GM18909 (cell line): ENCODE measurements around the gene PTK6.
"Not testable (repeated sequence)": the region's sequence is repeated elsewhere in the genome, so short reads cannot be mapped to it uniquely, and the experiment has no call there.

Experiments
- ATAC-seq: cut with Tn5 transposase; IDR thresholded peaks from one replicate; pipeline ENCODE4 v1.9.1; 2021; ENCODE audit warnings: mild to moderate bottlenecking; ENCODE audit not compliant: unreplicated experiment, poor library complexity

The PTK6 gene

GRCh38 chr20:63517376-63518309 lies 19.5 kb downstream of the PTK6 start:
- ATAC-seq: no peak

- not testable (repeated sequence) for ATAC-seq
These were observed 22.7 kb downstream of the PTK6 start for GRCh38 chr20:63514520-63514919.

DNA sequence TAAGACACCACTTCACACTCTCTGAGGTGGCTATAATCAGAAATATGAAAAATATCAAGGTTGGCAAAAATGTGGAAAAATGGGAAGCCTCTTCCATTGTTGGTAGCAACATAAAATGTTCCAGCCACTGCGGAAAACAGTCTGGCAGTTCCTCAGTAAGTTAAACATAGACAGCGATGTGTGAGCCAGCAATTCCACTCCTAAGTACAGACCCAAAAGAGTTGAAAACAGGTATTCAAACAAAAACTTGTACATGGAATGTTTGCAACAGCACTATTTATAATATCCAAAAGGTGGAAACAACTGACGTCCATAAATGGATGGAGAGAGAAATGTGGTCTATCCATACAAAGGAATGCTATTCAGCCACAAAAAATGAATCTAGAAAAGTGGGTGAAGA lies 24.0 kb downstream of the PTK6 start:
- ATAC-seq: no peak

DNA sequence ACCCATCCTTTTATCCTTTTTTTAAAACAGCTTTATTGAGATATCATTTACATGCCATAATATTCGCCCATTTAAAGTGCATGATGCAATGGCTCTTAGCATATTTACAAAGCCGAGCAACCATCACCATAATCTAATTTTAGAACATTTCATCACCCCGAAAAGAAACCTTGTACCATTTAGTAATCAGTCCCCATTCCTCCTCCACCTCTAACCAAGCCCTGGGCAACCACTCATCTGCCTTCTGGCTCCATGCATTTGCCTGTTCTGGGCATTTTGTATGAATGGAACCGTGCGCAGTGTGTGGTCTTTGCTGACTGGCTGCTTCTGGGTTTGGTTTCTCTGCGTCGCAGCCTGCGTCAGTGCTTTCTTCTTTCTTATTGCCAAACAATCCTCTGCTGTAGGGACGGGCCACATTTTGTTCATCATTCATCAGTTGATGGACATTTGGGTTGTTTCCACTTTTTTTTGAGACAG lies 28.1 kb downstream of the PTK6 start:
- ATAC-seq: no peak

GRCh38 chr20:63508072-63508768 lies 29.0 kb downstream of the PTK6 start:
- no peak for ATAC-seq

DNA sequence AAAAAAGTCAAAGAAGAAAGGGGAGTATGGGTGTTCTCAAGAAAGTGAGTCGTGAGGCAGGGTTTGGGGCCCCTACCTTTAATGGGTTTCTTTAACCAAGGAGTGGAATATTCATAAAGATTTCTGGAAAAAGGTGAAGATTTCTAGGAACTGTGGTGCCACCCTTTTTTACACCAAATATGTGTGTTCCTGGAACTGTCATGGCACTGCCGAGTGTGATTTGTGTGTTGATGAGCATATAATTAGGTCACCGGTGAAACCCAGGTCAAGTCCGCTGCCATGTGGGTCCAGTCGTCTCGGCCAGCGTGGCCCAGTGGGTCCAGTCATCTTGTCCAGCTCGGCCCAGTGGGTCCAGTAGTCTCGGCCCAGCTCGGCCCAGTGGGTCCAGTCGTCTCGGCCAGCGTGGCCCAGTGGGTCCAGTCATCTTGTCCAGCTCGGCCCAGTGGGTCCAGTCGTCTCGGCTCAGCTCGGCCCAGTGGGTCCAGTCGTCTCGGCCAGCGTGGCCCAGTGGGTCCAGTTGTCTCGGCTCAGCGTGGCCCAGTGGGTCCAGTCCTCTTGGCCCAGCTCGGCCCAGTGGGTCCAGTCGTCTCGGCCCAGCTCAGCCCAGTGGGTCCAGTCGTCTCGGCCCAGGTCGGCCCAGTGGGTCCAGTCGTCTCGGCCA lies 30.0 kb downstream of the PTK6 start:
- ATAC-seq: no peak

- ATAC-seq: no peak
These were observed 31.5 kb downstream of the PTK6 start for GRCh38 chr20:63505723-63506122.

DNA sequence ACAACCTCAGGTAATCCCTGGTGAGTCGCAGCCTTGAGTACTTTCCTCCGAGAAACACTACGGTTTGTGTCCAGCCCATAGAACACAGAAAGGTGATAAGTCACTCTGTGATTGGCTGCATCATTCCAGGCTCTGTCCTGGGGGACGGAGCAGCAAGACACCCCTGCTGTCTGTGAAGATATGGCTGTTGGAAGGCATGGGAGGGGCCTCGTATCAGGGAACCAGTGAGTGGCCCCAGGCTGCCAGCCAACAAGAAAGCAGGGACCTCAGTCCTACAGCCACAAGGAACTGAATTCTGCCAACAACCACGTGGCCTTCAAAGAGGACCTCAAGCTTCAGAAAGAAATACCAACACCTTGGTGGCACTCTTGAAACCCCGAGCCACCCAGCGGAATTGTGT lies 31.9 kb downstream of the PTK6 start:
- ATAC-seq: no peak

- ATAC-seq: no peak
These were observed 32.5 kb downstream of the PTK6 start for GRCh38 chr20:63504642-63505041.

DNA sequence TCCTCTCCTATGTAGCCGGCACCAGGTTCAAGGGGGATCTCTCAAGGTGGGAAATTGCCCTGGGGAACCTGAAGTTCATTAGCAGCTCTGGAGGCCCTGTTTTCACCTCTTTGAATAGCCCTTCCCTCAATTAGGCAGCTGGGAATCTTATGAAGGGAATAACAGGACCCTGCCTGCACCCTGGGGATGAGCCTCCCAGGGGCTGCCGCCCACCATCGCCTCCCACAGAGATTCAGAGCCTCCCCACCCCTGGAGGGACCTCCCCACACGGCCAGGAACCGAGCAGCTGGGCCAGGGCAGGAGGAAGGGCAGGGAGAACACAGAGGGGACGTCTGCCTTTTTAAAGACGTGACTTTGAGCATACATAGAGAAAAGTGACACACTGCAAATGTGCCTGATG lies 33.7 kb downstream of the PTK6 start:
- no peak for ATAC-seq

GRCh38 chr20:63502671-63503172 lies 34.5 kb downstream of the PTK6 start:
- no peak for ATAC-seq

- ATAC-seq: no peak
These were observed 35.1 kb downstream of the PTK6 start for GRCh38 chr20:63501818-63502670.

GRCh38 chr20:63500902-63501817 lies 36.0 kb downstream of the PTK6 start:
- ATAC-seq: no peak

GRCh38 chr20:63500151-63500901 lies 36.9 kb downstream of the PTK6 start:
- no peak for ATAC-seq

GRCh38 chr20:63499338-63499969 lies 37.7 kb downstream of the PTK6 start:
- no peak for ATAC-seq

DNA sequence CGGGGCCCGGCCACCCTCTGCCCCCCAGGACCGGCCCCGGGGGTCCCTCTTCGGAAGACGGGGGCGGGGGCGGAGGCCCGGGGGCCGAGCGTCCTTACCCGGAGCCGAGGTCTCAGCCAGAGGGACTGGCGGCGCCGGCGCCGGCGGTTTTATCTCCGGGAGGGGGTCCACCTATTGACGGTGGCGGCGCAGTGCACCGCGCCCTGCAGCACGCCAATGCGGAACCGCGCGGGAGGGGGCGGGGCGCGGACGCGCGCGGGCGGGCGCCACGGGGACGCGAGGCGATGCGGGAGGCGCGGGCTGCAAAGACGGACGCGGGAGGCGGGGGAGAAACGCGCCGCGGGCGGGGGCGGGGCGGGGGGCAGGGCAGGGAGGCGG lies 38.2 kb downstream of the PTK6 start, which contains the start of gene EEF1A2:
Gene EEF1A2 (minus strand): TSS at position 124 of the 378 bp plus-strand sequence. CDS start 1,320 bp downstream, outside the sequence.
- no peak for ATAC-seq
